Transverse colon (tissue), 4 donors: ENCODE results near the gene MEFV. TPM values are rescaled to one million over a fixed set of nuclear protein-coding genes. Genes with fewer than 3 reads are reported as not detected.

Experiments used
- DNase-seq: peaks from one replicate; pipeline ENCODE4 v3.0.0-alpha.2; 2019
- H3K27ac ChIP-seq, 4 donors: fragments of 200-600 bp; sonication (generic); 2 replicates each; pipeline ENCODE4 v1.5.1; 2016 to 2018; ENCODE audit warnings: inconsistent platforms in 4 of 4
- H3K27me3 ChIP-seq: fragments of 200-600 bp; sonication (generic); 2 replicates; pipeline ENCODE4 v1.5.1; 2017; ENCODE audit warnings: inconsistent platforms
- H3K36me3 ChIP-seq, 4 donors: fragments of 200-600 bp; sonication (generic); 2 replicates each; pipeline ENCODE4 v1.5.1; 2017 to 2019; ENCODE audit warnings: inconsistent platforms in 4 of 4
- H3K4me1 ChIP-seq, 4 donors: fragments of 200-600 bp; sonication (generic); 2 replicates each; pipeline ENCODE4 v1.5.1; 2017 to 2020; ENCODE audit warnings: inconsistent platforms in 4 of 4
- H3K4me3 ChIP-seq, 4 donors: fragments of 200-600 bp; sonication (generic); 1 replicate in 1 of 4; 2 replicates in 3 of 4; pipeline versions ENCODE4 v1.5.1 to v1.6.1; 2017 to 2019; ENCODE audit warnings: inconsistent platforms in 4 of 4
- H3K9me3 ChIP-seq, 2 donors: fragments of 200-600 bp; sonication (generic); 2 replicates each; pipeline ENCODE4 v1.5.1; 2017 to 2019; ENCODE audit warnings: inconsistent platforms in 2 of 2
- EP300 ChIP-seq: sonication (generic); formaldehyde crosslinking; IDR thresholded peaks from one replicate; pipeline ENCODE4 v1.6.1; 2017; ENCODE audit warnings: antibody characterized with exemption, low read depth
- POLR2A ChIP-seq: fragments of 450-650 bp; IDR thresholded peaks from one replicate; pipeline ENCODE4 v1.6.1; 2016; ENCODE audit warnings: antibody characterized with exemption, mild to moderate bottlenecking, moderate library complexity
- POLR2AphosphoS5 ChIP-seq, 3 donors: sonication (generic); formaldehyde crosslinking; IDR thresholded peaks; one replicate each; pipeline ENCODE4 v1.6.1; 2016; ENCODE audit warnings: antibody characterized with exemption in 3 of 3
- WGBS, 2 donors: methylation state at CpG; one replicate each; pipeline ENCODE4 v1.1.5; 2018; ENCODE audit warnings: low coverage in 1 of 2; 5-methylcytosine and 5-hydroxymethylcytosine counted together
- in situ Hi-C, 4 donors: fragments of 200-750 bp; cut with MboI; loops; one replicate each; pipeline versions ENCODE4 v1.15.0 to v1.15.1; 2017; ENCODE audit warnings: low sequenced_read_pairs in 3 of 4, low pct_ligation_motif_present in 1 of 4, low pct_unique_long_range_greater_than_20kb in 1 of 4
- intact Hi-C: fragments of 100-400 bp; cut with DNase I; formaldehyde crosslinking; loops from one replicate; pipeline ENCODE4 v1.15.1; 2023; ENCODE audit warnings: low total_unique reads
- total RNA-seq, 4 donors: library from RNA; depleted of rRNA; stranded (reverse); fragments of >200 nt; gene quantifications; one replicate each; pipeline ENCODE4 v1.1.0, GENCODE V29; 2016
- TF ChIP-seq, protein P1 (sequence below), 5 experiments: fragments of 200-600 bp in 3 of 5; fragments of 450-650 bp in 2 of 5; sonication (generic) in 3 of 5; IDR thresholded peaks; 1 replicate in 2 of 5; 2 replicates in 3 of 5; pipeline ENCODE4 v1.5.1; 2016 to 2017; ENCODE audit warnings: antibody characterized with exemption in 5 of 5, inconsistent platforms in 3 of 5, mild to moderate bottlenecking in 2 of 5, moderate library complexity in 1 of 5

The MEFV gene
- total RNA-seq, 4 donors from 2014 or later: 0.37 to 1.4 (median 0.54) TPM

GRCh38 chr16:3216263-3216640 lies 40.2 kb downstream of the MEFV start:
- Histone ChIP-seq H3K27ac (no peak overlapping the region), H3K9me3 (peaks cover 0 to 9% of the 10 kb centered on the region in 2 donors), H3K27me3 (peaks cover 5% of the 10 kb centered on the region), H3K4me1 (no peaks in the 10 kb centered on the region), H3K4me3 (no peak overlapping the region), H3K36me3 (no peaks in the 10 kb centered on the region)
- in situ Hi-C loops: no loop called here
- 61 to 78% methylated on average over 2 to 3 of the region's 3 CpGs for WGBS, 2 donors
- TF ChIP-seq POLR2A: no peak
- no peak for TF ChIP-seq EP300
- TF ChIP-seq POLR2AphosphoS5 (IDR thresholded peaks at IDR 0.05): no peak
- TF ChIP-seq, protein P1, sequence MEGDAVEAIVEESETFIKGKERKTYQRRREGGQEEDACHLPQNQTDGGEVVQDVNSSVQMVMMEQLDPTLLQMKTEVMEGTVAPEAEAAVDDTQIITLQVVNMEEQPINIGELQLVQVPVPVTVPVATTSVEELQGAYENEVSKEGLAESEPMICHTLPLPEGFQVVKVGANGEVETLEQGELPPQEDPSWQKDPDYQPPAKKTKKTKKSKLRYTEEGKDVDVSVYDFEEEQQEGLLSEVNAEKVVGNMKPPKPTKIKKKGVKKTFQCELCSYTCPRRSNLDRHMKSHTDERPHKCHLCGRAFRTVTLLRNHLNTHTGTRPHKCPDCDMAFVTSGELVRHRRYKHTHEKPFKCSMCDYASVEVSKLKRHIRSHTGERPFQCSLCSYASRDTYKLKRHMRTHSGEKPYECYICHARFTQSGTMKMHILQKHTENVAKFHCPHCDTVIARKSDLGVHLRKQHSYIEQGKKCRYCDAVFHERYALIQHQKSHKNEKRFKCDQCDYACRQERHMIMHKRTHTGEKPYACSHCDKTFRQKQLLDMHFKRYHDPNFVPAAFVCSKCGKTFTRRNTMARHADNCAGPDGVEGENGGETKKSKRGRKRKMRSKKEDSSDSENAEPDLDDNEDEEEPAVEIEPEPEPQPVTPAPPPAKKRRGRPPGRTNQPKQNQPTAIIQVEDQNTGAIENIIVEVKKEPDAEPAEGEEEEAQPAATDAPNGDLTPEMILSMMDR (IDR thresholded peaks at IDR 0.05): no peak
- DNase-seq: no peak
- intact Hi-C loops: no loop called here

GRCh38 chr16:3215601-3216262 lies 40.7 kb downstream of the MEFV start:
- H3K4me3 ChIP-seq: no peak overlapping the region
- no peak for DNase-seq
- no peaks in the 10 kb centered on the region for H3K4me1 ChIP-seq
- intact Hi-C loops (no loop called here), in situ Hi-C loops (no loop called here)
- 64 to 79% methylated on average over 3 to 11 of the region's 11 CpGs for WGBS, 2 donors
- no peak overlapping the region for H3K27ac ChIP-seq
- H3K36me3 ChIP-seq: no peaks in the 10 kb centered on the region
- H3K27me3 ChIP-seq: peaks cover 5% of the 10 kb centered on the region
- H3K9me3 ChIP-seq: peaks cover 0 to 4% of the 10 kb centered on the region in 2 donors
- TF ChIP-seq POLR2AphosphoS5 (IDR thresholded peaks at IDR 0.05) (no peak), EP300 (no peak), POLR2A (no peak)
- TF ChIP-seq, protein P1 (IDR thresholded peaks at IDR 0.05): no peak

DNA sequence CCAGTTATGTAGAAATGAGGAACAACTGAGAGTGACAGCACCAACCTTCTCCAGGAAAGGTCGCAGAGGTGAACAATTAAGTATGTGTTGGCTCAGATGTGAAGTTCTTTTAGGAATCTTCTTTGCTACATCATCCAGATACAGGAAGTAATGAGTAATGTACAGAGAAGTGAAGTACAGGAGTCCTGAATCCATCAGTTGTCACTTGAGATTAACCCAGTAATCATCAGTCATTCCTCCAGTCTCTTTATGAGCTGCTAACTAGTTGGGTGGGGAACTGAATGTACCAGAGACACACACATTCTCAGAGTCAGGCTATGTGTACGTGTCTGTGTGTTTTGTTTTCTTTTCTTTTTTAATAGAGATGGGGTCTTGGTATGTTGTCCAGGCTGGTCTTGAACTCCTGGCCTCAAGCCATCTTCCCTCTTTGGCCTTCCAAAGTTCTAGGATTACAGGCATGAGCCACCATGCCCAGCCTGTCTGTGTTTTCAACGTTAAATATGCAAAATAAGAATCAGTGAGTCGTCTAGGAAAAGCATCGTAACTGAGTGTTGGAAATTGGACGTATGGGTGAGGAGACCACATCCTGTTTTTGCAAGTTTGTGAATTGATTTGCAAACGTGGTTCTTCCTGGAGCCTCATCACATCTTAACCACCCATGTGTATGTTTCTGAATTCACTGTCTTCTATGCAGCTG lies 41.4 kb downstream of the MEFV start:
- Histone ChIP-seq H3K27ac (no peak overlapping the region), H3K27me3 (peaks cover 5% of the 10 kb centered on the region), H3K36me3 (no peaks in the 10 kb centered on the region), H3K4me3 (no peak overlapping the region), H3K9me3 (no peaks in the 10 kb centered on the region), H3K4me1 (no peaks in the 10 kb centered on the region)
- DNase-seq: no peak
- WGBS, 2 donors: 32 to 55% methylated on average over 4 to 7 of the region's 7 CpGs
- intact Hi-C loops (no loop called here), in situ Hi-C loops (no loop called here)
- TF ChIP-seq, protein P1 (IDR thresholded peaks at IDR 0.05): no peak
- TF ChIP-seq POLR2AphosphoS5 (IDR thresholded peaks at IDR 0.05) (no peak), EP300 (no peak), POLR2A (no peak)

- no peaks in the 10 kb centered on the region for H3K9me3 ChIP-seq
- WGBS, 2 donors: 75% methylated on average over 1 of the region's 1 CpG; no CpG with 5 or more reads in 1 of the 2 donors
- no peak for TF ChIP-seq POLR2A
- no peak for TF ChIP-seq EP300
- no peak for TF ChIP-seq POLR2AphosphoS5 (IDR thresholded peaks at IDR 0.05)
- TF ChIP-seq, protein P1 (IDR thresholded peaks at IDR 0.05): no peak
- no peak for DNase-seq
- H3K4me3 ChIP-seq: no peak overlapping the region
- no peak overlapping the region for H3K27ac ChIP-seq
- H3K27me3 ChIP-seq: peaks cover 15% of the 10 kb centered on the region
- intact Hi-C loops (no loop called here), in situ Hi-C loops (no loop called here)
- H3K36me3 ChIP-seq: no peaks in the 10 kb centered on the region
- H3K4me1 ChIP-seq: no peaks in the 10 kb centered on the region
These were observed 43.9 kb downstream of the MEFV start for GRCh38 chr16:3212567-3212966.
